Left lung (tissue), 10 donors: Measurements from ENCODE around the gene THUMPD3. TPM values are rescaled to one million over a fixed set of nuclear protein-coding genes. Genes with fewer than 3 reads are reported as not detected.

ENCODE experiments used
- ATAC-seq: fragments of 200-7000 bp; cut with Tn5 transposase; one replicate; pipeline ENCODE4 v1.9.1; 2020; ENCODE audit warnings: moderate library complexity
- DNase-seq, 4 donors: peaks; one replicate each; pipeline ENCODE4 v3.0.0-alpha.2; 2013 to 2020
- H3K27ac ChIP-seq, 2 donors: fragments of 200-600 bp; sonication (generic) in 1 of 2; one replicate each; pipeline versions ENCODE4 v1.5.0 to v1.8.0; 2020 to 2021
- H3K27me3 ChIP-seq, 2 donors: fragments of 200-600 bp; sonication (generic) in 1 of 2; one replicate each; pipeline versions ENCODE4 v1.5.0 to v1.8.0; 2020 to 2021
- H3K36me3 ChIP-seq, 2 donors: fragments of 200-600 bp; sonication (generic) in 1 of 2; one replicate each; pipeline versions ENCODE4 v1.5.0 to v1.8.0; 2020 to 2021
- H3K4me1 ChIP-seq, 2 donors: fragments of 200-600 bp; one replicate each; pipeline ENCODE4 v1.8.0; 2021
- H3K4me3 ChIP-seq, 2 donors: fragments of 200-600 bp; sonication (generic) in 1 of 2; one replicate each; pipeline versions ENCODE4 v1.5.0 to v1.8.0; 2020 to 2021; ENCODE audit warnings: mild to moderate bottlenecking in 1 of 2
- H3K9me3 ChIP-seq, 2 donors: fragments of 200-600 bp; sonication (generic) in 1 of 2; one replicate each; pipeline versions ENCODE4 v1.5.0 to v1.8.0; 2020 to 2021
- intact Hi-C, 2 donors: fragments of 100-400 bp; cut with DNase I; formaldehyde crosslinking; loops; one replicate each; pipeline versions ENCODE4 v1.11.2 to v1.14.2; 2022
- polyA plus RNA-seq, 6 donors: library from polyadenylated mRNA; unstranded; fragments of 120-200 nt; gene quantifications; one replicate each; pipeline ENCODE4 v1.2.1, GENCODE V29; 2013; ENCODE audit not compliant: insufficient read length in 6 of 6
- total RNA-seq, 2 donors: library from RNA; stranded (reverse); fragmentation: NEBNext Ultra II Directional; extraction: Animal tissue kit (Norgen Biotek cat#: 25700); gene quantifications; one replicate each; pipeline ENCODE4 v1.2.1, GENCODE V29; 2021
- TF ChIP-seq, protein P1 (sequence below), 2 donors: fragments of 200-600 bp; sonication (generic) in 1 of 2; IDR thresholded peaks; one replicate each; pipeline versions ENCODE4 v1.5.0 to v1.8.0; 2021; ENCODE audit warnings: antibody characterized with exemption in 2 of 2
- donor health status: DM: no; HTN: yes; CAD: no.
- donor health status: DM: no; HTN: no; CAD: no.

The THUMPD3 gene
- total and polyA plus RNA-seq, 8 donors, result 32.2 to 65.0 (median 48.1) TPM

DNA sequence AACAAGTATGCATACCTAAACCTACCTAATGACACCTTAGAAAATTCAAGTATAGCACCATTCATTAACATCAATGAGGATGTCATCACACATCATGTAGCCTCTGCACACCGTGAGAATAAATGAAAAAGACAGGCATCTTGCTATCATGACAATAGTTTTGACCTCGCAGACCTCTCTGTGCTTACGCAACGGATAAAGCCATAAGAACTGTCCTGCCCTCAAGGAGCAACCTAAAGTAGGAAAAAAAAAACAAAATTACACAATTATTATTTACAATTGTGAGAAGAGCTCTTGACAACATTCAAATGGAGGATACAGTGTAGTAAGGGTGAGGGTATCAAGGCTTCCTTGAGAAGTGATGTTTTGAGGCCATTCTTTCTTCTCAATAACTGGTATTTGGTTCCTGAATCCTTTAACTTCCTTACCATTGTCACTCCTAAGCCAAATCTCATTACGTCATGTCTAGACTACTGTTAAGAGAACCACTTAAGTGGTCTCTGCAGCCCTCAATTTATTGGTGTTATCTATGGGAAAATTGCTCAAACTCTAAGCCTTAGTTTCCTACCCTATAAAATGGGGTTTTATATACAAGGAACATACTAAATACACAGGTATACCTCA is 27.5 kb downstream of the THUMPD3 start:
- TF ChIP-seq, protein P1, sequence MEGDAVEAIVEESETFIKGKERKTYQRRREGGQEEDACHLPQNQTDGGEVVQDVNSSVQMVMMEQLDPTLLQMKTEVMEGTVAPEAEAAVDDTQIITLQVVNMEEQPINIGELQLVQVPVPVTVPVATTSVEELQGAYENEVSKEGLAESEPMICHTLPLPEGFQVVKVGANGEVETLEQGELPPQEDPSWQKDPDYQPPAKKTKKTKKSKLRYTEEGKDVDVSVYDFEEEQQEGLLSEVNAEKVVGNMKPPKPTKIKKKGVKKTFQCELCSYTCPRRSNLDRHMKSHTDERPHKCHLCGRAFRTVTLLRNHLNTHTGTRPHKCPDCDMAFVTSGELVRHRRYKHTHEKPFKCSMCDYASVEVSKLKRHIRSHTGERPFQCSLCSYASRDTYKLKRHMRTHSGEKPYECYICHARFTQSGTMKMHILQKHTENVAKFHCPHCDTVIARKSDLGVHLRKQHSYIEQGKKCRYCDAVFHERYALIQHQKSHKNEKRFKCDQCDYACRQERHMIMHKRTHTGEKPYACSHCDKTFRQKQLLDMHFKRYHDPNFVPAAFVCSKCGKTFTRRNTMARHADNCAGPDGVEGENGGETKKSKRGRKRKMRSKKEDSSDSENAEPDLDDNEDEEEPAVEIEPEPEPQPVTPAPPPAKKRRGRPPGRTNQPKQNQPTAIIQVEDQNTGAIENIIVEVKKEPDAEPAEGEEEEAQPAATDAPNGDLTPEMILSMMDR (IDR thresholded peaks at IDR 0.05), result no peak

DNA sequence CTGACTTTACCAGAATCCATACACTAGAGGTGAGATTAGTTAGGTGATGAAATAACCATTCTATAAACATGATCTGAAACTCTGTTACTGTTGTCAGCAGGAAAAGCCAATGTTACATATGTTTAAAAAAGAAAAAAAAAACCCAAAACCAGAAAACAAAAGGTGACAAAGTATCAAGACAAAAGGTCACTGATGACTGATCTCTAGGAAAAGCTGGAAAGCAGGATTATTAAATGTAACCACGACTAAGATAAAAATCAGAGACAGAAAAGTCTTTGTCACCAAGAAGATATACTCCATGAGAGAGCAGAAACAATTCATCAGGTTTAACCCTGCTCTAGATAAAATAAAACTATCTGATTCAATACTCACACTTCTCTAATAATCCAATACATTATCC is 29.2 kb downstream of the THUMPD3 start:
- TF ChIP-seq, protein P1 (IDR thresholded peaks at IDR 0.05), result no peak
- peaks cover 23 to 64% of the 10 kb centered on the region in 2 donors for H3K4me1 ChIP-seq
- H3K27me3 ChIP-seq, result no peaks in the 10 kb centered on the region
- DNase-seq, result no peak
- intact Hi-C loops, result loop anchor here in 1 of 2 donors (10.0 kb wide), 1 partner anchor 53 kb away; no protein-coding TSS in a partner anchor
- peak overlapping the region in 1 of 2 donors; percentile 55 for H3K27ac ChIP-seq
- H3K4me3 ChIP-seq, result no peak overlapping the region
- no peak for ATAC-seq
- no peaks in the 10 kb centered on the region for H3K9me3 ChIP-seq
- peaks cover 0 to 66% of the 10 kb centered on the region in 2 donors for H3K36me3 ChIP-seq

More for the DNA sequence above, 27.5 kb downstream of the THUMPD3 start:
- no peaks in the 10 kb centered on the region for H3K9me3 ChIP-seq
- H3K27ac ChIP-seq, result peak overlapping the region in 1 of 2 donors; percentile 55
- peaks cover 20 to 63% of the 10 kb centered on the region in 2 donors for H3K4me1 ChIP-seq
- no peak overlapping the region for H3K4me3 ChIP-seq
- no peak for ATAC-seq
- DNase-seq, result no peak
- H3K27me3 ChIP-seq, result no peaks in the 10 kb centered on the region
- H3K36me3 ChIP-seq, result peaks cover 0 to 81% of the 10 kb centered on the region in 2 donors
- intact Hi-C loops, result loop anchor here in 1 of 2 donors (10.0 kb wide), 1 partner anchor 54 kb away; no protein-coding TSS in a partner anchor

DNA sequence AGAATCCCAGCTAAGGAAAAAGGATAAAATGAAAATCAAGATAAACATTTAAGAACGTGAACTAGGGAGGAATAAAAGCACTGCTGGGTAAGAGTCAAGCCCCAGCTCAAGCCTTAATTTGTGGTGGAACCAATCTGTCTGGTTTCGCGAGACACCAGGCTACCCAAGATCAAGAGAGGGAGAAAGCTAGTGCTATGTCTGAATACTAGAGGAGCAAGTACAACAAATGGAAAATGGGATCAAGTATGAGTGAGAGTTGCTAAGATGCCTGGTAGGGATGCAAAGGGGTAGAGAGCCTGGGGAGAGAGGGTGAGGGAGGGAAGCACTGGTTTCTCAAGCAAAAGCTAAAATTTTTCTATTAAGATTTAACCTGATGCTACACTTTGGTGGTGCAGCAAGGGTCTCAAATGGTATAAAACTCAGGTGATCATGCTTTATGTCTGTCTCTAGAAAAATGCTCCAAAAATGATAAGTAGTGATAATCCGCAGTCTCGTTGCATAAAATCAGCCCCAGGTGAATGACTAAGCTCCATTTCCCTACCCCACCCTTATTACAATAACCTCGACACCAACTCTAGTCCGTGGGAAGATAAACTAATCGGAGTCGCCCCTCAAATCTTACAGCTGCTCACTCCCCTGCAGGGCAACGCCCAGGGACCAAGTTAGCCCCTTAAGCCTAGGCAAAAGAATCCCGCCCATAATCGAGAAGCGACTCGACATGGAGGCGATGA is 32.9 kb downstream of the THUMPD3 start:
- TF ChIP-seq, protein P1 (IDR thresholded peaks at IDR 0.05), result no peak
- Histone ChIP-seq H3K27me3 (no peaks in the 10 kb centered on the region), H3K4me3 (peak overlapping the region; percentile 53 to 85), H3K27ac (peak overlapping the region; percentile 95 to 98), H3K36me3 (peaks cover 0 to 29% of the 10 kb centered on the region in 2 donors), H3K9me3 (no peaks in the 10 kb centered on the region), H3K4me1 (peaks cover 32 to 75% of the 10 kb centered on the region in 2 donors)
- ATAC-seq (no peak), DNase-seq (no peak)
- intact Hi-C loops, result loop anchor here in 1 of 2 donors (10.0 kb wide), 1 partner anchor 49 kb away; no protein-coding TSS in a partner anchor

DNA sequence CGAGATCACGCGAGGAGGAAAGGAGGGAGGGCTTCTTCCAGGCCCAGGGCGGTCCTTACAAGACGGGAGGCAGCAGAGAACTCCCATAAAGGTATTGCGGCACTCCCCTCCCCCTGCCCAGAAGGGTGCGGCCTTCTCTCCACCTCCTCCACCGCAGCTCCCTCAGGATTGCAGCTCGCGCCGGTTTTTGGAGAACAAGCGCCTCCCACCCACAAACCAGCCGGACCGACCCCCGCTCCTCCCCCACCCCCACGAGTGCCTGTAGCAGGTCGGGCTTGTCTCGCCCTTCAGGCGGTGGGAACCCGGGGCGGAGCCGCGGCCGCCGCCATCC is 33.4 kb downstream of the THUMPD3 start:
- H3K4me1 ChIP-seq, result peaks cover 37 to 75% of the 10 kb centered on the region in 2 donors

More for the DNA sequence above, 33.4 kb downstream of the THUMPD3 start:
- H3K27ac ChIP-seq, result peak overlapping the region; percentile 95 to 98
- peaks cover 0 to 24% of the 10 kb centered on the region in 2 donors for H3K36me3 ChIP-seq
- DNase-seq, result peak in 1 of 4 donors; percentile 94
- ATAC-seq, result peak; percentile 65
- H3K27me3 ChIP-seq, result no peaks in the 10 kb centered on the region
- TF ChIP-seq, protein P1 (IDR thresholded peaks at IDR 0.05), result no peak
- intact Hi-C loops, result loop anchor here in 1 of 2 donors (10.0 kb wide), 1 partner anchor 49 kb away; no protein-coding TSS in a partner anchor
- no peaks in the 10 kb centered on the region for H3K9me3 ChIP-seq
- H3K4me3 ChIP-seq, result peak overlapping the region; percentile 53 to 85
